Breast epithelium (tissue), 4 donors: ENCODE data around the gene ITGA5. TPM values are rescaled to one million over a fixed set of nuclear protein-coding genes. Genes with fewer than 3 reads are reported as not detected.

Experiments used
- DNase-seq, 2 donors: peaks; one replicate each; pipeline ENCODE4 v3.0.0-alpha.2; 2019; ENCODE audit warnings: low spot score in 2 of 2
- H3K27ac ChIP-seq, 2 donors: fragments of 200-600 bp; sonication (generic) in 1 of 2; one replicate each; pipeline ENCODE4 v1.5.1; 2016 to 2019; ENCODE audit warnings: mild to moderate bottlenecking in 1 of 2
- H3K27me3 ChIP-seq, 2 donors: fragments of 200-600 bp; sonication (generic) in 1 of 2; one replicate each; pipeline versions ENCODE4 v1.5.1 to v1.6.0; 2017 to 2019; ENCODE audit warnings: control low read depth in 1 of 2, mild to moderate bottlenecking in 1 of 2
- H3K36me3 ChIP-seq: fragments of 200-600 bp; one replicate; pipeline ENCODE4 v1.5.1; 2019
- H3K4me1 ChIP-seq, 2 donors: fragments of 200-600 bp; sonication (generic); one replicate each; pipeline ENCODE4 v1.5.1; 2016 to 2019; ENCODE audit warnings: control low read depth in 1 of 2
- H3K4me3 ChIP-seq, 3 donors: fragments of 200-600 bp; sonication (generic); 1 replicate in 2 of 3; 2 replicates in 1 of 3; pipeline ENCODE4 v1.5.1; 2016 to 2019; ENCODE audit warnings: mild to moderate bottlenecking in 3 of 3, moderate library complexity in 2 of 3
- H3K9me3 ChIP-seq, 2 donors: fragments of 200-600 bp; sonication (generic) in 1 of 2; one replicate each; pipeline ENCODE4 v1.5.1; 2016 to 2019; ENCODE audit warnings: control low read depth in 1 of 2
- POLR2A ChIP-seq: fragments of 450-650 bp; IDR thresholded peaks from one replicate; pipeline ENCODE4 v1.6.1; 2016; ENCODE audit warnings: antibody characterized with exemption, mild to moderate bottlenecking, moderate library complexity
- POLR2AphosphoS5 ChIP-seq, 3 donors: sonication (generic); formaldehyde crosslinking; IDR thresholded peaks; one replicate each; pipeline ENCODE4 v1.6.1; 2017; ENCODE audit warnings: antibody characterized with exemption in 3 of 3
- intact Hi-C: fragments of 100-400 bp; cut with DNase I; formaldehyde crosslinking; loops from one replicate; pipeline ENCODE4 v1.15.1; 2023; ENCODE audit warnings: low total_unique reads
- total RNA-seq, 3 donors: library from RNA; depleted of rRNA; stranded (reverse); fragments of >200 nt; gene quantifications; one replicate each; pipeline ENCODE4 v1.1.0, GENCODE V29; 2016
- TF ChIP-seq, protein P1 (sequence below), 3 donors: fragments of 450-650 bp; IDR thresholded peaks; one replicate each; pipeline ENCODE4 v1.5.1; 2016 to 2017; ENCODE audit warnings: antibody characterized with exemption in 3 of 3, mild to moderate bottlenecking in 3 of 3, moderate library complexity in 3 of 3

ITGA5 gene
- total RNA-seq, 3 donors from 2014 or later, result 30.4 to 135 (median 81.9) TPM

- Histone ChIP-seq H3K27me3 (no peaks in the 10 kb centered on the region), H3K4me1 (peaks cover 4 to 8% of the 10 kb centered on the region in 2 donors), H3K36me3 (no peaks in the 10 kb centered on the region), H3K27ac (no peak overlapping the region), H3K4me3 (no peak overlapping the region), H3K9me3 (no peaks in the 10 kb centered on the region)
- DNase-seq, result no peak
- TF ChIP-seq, protein P1, sequence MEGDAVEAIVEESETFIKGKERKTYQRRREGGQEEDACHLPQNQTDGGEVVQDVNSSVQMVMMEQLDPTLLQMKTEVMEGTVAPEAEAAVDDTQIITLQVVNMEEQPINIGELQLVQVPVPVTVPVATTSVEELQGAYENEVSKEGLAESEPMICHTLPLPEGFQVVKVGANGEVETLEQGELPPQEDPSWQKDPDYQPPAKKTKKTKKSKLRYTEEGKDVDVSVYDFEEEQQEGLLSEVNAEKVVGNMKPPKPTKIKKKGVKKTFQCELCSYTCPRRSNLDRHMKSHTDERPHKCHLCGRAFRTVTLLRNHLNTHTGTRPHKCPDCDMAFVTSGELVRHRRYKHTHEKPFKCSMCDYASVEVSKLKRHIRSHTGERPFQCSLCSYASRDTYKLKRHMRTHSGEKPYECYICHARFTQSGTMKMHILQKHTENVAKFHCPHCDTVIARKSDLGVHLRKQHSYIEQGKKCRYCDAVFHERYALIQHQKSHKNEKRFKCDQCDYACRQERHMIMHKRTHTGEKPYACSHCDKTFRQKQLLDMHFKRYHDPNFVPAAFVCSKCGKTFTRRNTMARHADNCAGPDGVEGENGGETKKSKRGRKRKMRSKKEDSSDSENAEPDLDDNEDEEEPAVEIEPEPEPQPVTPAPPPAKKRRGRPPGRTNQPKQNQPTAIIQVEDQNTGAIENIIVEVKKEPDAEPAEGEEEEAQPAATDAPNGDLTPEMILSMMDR (IDR thresholded peaks at IDR 0.05), result no peak
- TF ChIP-seq POLR2A, result no peak
- no peak for TF ChIP-seq POLR2AphosphoS5 (IDR thresholded peaks at IDR 0.05)
- intact Hi-C loops, result no loop called here
These were observed 11.5 kb upstream of the ITGA5 start for GRCh38 chr12:54430471-54431069.

- Histone ChIP-seq H3K27ac (peak overlapping the region in 1 of 2 donors; percentile 68), H3K4me3 (no peak overlapping the region), H3K9me3 (no peaks in the 10 kb centered on the region), H3K4me1 (peaks cover 4 to 8% of the 10 kb centered on the region in 2 donors), H3K27me3 (no peaks in the 10 kb centered on the region), H3K36me3 (no peaks in the 10 kb centered on the region)
- TF ChIP-seq POLR2AphosphoS5 (IDR thresholded peaks at IDR 0.05) (no peak), POLR2A (no peak)
- TF ChIP-seq, protein P1 (IDR thresholded peaks at IDR 0.05), result no peak
- DNase-seq, result no peak
- intact Hi-C loops, result no loop called here
These were observed 10.0 kb upstream of the ITGA5 start for GRCh38 chr12:54429014-54429471.

GRCh38 chr12:54428050-54429013, 9.3 kb upstream of the ITGA5 start:
- DNase-seq, result no peak

DNA sequence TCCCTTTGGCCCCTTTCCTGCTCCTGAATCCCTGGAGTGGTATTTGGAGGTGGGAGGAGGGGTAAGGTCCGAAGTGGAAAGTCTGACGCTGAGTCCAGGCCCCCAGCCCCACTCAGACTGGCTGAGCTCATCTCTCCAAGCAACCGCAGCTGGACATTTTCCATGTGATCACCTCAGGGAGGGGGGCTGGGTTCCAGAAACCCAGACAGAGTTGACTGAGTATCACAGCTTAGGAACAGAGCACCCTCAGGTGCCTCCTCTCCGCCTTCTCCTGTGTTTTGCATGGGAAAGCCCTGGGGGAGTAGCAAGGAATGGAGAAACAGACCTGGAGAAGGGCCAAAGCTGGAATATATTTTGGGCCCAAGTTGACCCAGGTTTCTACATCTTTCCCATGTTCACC, 8.0 kb upstream of the ITGA5 start:
- DNase-seq, result no peak
- Histone ChIP-seq H3K27ac (peak overlapping the region; percentile 2 to 68), H3K36me3 (no peaks in the 10 kb centered on the region), H3K27me3 (no peaks in the 10 kb centered on the region), H3K4me3 (no peak overlapping the region), H3K9me3 (no peaks in the 10 kb centered on the region), H3K4me1 (peaks cover 4 to 5% of the 10 kb centered on the region in 2 donors)
- TF ChIP-seq, protein P1 (IDR thresholded peaks at IDR 0.05), result no peak
- TF ChIP-seq POLR2A (no peak), POLR2AphosphoS5 (IDR thresholded peaks at IDR 0.05) (no peak)
- intact Hi-C loops, result no loop called here

More at GRCh38 chr12:54428050-54429013, 9.3 kb upstream of the ITGA5 start:
- Histone ChIP-seq H3K4me3 (no peak overlapping the region), H3K27ac (peak overlapping the region; percentile 21 to 68), H3K36me3 (no peaks in the 10 kb centered on the region), H3K27me3 (no peaks in the 10 kb centered on the region), H3K9me3 (no peaks in the 10 kb centered on the region), H3K4me1 (peaks cover 4 to 8% of the 10 kb centered on the region in 2 donors)
- TF ChIP-seq, protein P1 (IDR thresholded peaks at IDR 0.05), result no peak
- peak; percentile 8 for TF ChIP-seq POLR2A
- intact Hi-C loops, result no loop called here

DNA sequence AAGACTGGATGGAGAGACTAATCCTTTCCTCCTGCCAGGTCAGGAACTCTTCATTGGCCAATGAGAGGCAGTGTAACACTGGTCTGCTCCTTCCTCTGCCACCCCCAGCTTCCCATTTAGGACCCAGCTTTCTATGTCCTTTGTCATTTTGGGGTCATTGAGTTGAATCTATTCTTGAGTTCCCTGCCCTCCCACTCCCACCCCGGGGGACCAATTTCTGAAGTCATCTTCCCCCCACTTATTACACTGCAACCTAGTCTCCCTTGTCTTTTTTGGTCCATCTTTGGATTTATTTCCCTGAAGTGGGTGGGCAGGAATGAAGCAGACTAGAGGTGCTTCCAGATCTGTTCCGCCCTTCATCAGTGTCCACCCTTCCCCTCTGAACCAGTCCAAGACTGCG, 7.6 kb upstream of the ITGA5 start:
- H3K9me3 ChIP-seq, result no peaks in the 10 kb centered on the region
- H3K36me3 ChIP-seq, result no peaks in the 10 kb centered on the region
- H3K27me3 ChIP-seq, result no peaks in the 10 kb centered on the region
- no peak overlapping the region for H3K4me3 ChIP-seq
- peaks cover 1 to 2% of the 10 kb centered on the region in 2 donors for H3K4me1 ChIP-seq
- intact Hi-C loops, result no loop called here
- DNase-seq, result no peak
- peak overlapping the region; percentile 2 to 68 for H3K27ac ChIP-seq
- TF ChIP-seq POLR2A, result no peak
- no peak for TF ChIP-seq POLR2AphosphoS5 (IDR thresholded peaks at IDR 0.05)
- TF ChIP-seq, protein P1 (IDR thresholded peaks at IDR 0.05), result no peak
